ENCODE data around the gene ACIN1. TPM values are rescaled to one million over a fixed set of nuclear protein-coding genes. Genes with fewer than 3 reads are reported as not detected.

The ACIN1 gene
- total RNA-seq, 4 donors from 2014 or later = 78.7 to 217 (median 103) TPM

GRCh38 chr14:23131482-23131881 lies 36.5 kb upstream of the ACIN1 start:
- DNase-seq (ENCODE audit: low spot score in 2 of 2) = no peak
- no peak overlapping the region for H3K4me3 ChIP-seq
- H3K36me3 ChIP-seq = peaks cover 34% of the 10 kb centered on the region
- H3K9me3 ChIP-seq = no peaks in the 10 kb centered on the region
- no peak overlapping the region for H3K27ac ChIP-seq
- 94% methylated on average over 5 of the region's 5 CpGs for WGBS
- H3K4me1 ChIP-seq = peaks cover 21% of the 10 kb centered on the region
- no peaks in the 10 kb centered on the region for H3K27me3 ChIP-seq
- TF ChIP-seq POLR2AphosphoS5 (IDR thresholded peaks at IDR 0.05) (no peak), CTCF (IDR thresholded peaks at IDR 0.05) (no peak), EP300 (IDR thresholded peaks at IDR 0.05) (no peak), POLR2A (IDR thresholded peaks at IDR 0.05) (no peak)

GRCh38 chr14:23130871-23131270 lies 35.9 kb upstream of the ACIN1 start:
- no peak overlapping the region for H3K27ac ChIP-seq
- no peak overlapping the region for H3K4me3 ChIP-seq
- H3K27me3 ChIP-seq = no peaks in the 10 kb centered on the region
- peaks cover 28% of the 10 kb centered on the region for H3K4me1 ChIP-seq
- peaks cover 28% of the 10 kb centered on the region for H3K36me3 ChIP-seq
- no peaks in the 10 kb centered on the region for H3K9me3 ChIP-seq
- 65% methylated on average over 3 of the region's 3 CpGs for WGBS
- TF ChIP-seq POLR2AphosphoS5 (IDR thresholded peaks at IDR 0.05) (no peak), CTCF (IDR thresholded peaks at IDR 0.05) (no peak), POLR2A (IDR thresholded peaks at IDR 0.05) (no peak), EP300 (IDR thresholded peaks at IDR 0.05) (no peak)
- no peak for DNase-seq (ENCODE audit: low spot score in 2 of 2)

GRCh38 chr14:23129759-23130316 lies 34.9 kb upstream of the ACIN1 start:
- Histone ChIP-seq H3K27ac (no peak overlapping the region), H3K27me3 (no peaks in the 10 kb centered on the region), H3K4me1 (peaks cover 34% of the 10 kb centered on the region), H3K4me3 (no peak overlapping the region), H3K36me3 (peaks cover 28% of the 10 kb centered on the region), H3K9me3 (no peaks in the 10 kb centered on the region)
- no peak for TF ChIP-seq CTCF (IDR thresholded peaks at IDR 0.05)
- no peak for TF ChIP-seq EP300 (IDR thresholded peaks at IDR 0.05)
- TF ChIP-seq POLR2A (IDR thresholded peaks at IDR 0.05) = no peak
- no peak for TF ChIP-seq POLR2AphosphoS5 (IDR thresholded peaks at IDR 0.05)
- DNase-seq (ENCODE audit: low spot score in 2 of 2) = no peak
- WGBS = 79% methylated on average over 7 of the region's 7 CpGs

GRCh38 chr14:23128969-23129758 lies 34.2 kb upstream of the ACIN1 start:
- 91% methylated on average over 7 of the region's 7 CpGs for WGBS
- no peaks in the 10 kb centered on the region for H3K9me3 ChIP-seq
- H3K27ac ChIP-seq = no peak overlapping the region
- H3K4me1 ChIP-seq = peaks cover 41% of the 10 kb centered on the region
- H3K36me3 ChIP-seq = peaks cover 28% of the 10 kb centered on the region
- no peak overlapping the region for H3K4me3 ChIP-seq
- DNase-seq (ENCODE audit: low spot score in 2 of 2) = no peak
- H3K27me3 ChIP-seq = no peaks in the 10 kb centered on the region
- no peak for TF ChIP-seq POLR2AphosphoS5 (IDR thresholded peaks at IDR 0.05)
- no peak for TF ChIP-seq CTCF (IDR thresholded peaks at IDR 0.05)
- TF ChIP-seq EP300 (IDR thresholded peaks at IDR 0.05) = no peak
- no peak for TF ChIP-seq POLR2A (IDR thresholded peaks at IDR 0.05)

GRCh38 chr14:23127861-23128260 lies 32.9 kb upstream of the ACIN1 start:
- no peaks in the 10 kb centered on the region for H3K27me3 ChIP-seq
- no peak for DNase-seq (ENCODE audit: low spot score in 2 of 2)
- 100% methylated on average over 2 of the region's 3 CpGs for WGBS
- H3K36me3 ChIP-seq = peaks cover 28% of the 10 kb centered on the region
- H3K4me3 ChIP-seq = no peak overlapping the region
- H3K9me3 ChIP-seq = no peaks in the 10 kb centered on the region
- no peak for TF ChIP-seq CTCF (IDR thresholded peaks at IDR 0.05)
- TF ChIP-seq EP300 (IDR thresholded peaks at IDR 0.05) = no peak
- TF ChIP-seq POLR2A (IDR thresholded peaks at IDR 0.05) = no peak
- TF ChIP-seq POLR2AphosphoS5 (IDR thresholded peaks at IDR 0.05) = no peak
- no peak overlapping the region for H3K27ac ChIP-seq
- H3K4me1 ChIP-seq = peaks cover 53% of the 10 kb centered on the region
